ENCODE results near the gene RNPC3.

Gene RNPC3, protein sequence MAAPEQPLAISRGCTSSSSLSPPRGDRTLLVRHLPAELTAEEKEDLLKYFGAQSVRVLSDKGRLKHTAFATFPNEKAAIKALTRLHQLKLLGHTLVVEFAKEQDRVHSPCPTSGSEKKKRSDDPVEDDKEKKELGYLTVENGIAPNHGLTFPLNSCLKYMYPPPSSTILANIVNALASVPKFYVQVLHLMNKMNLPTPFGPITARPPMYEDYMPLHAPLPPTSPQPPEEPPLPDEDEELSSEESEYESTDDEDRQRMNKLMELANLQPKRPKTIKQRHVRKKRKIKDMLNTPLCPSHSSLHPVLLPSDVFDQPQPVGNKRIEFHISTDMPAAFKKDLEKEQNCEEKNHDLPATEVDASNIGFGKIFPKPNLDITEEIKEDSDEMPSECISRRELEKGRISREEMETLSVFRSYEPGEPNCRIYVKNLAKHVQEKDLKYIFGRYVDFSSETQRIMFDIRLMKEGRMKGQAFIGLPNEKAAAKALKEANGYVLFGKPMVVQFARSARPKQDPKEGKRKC

GRCh38 chr1:103525607-103526507, at the start of gene RNPC3:
Gene RNPC3, plus strand, starts transcription at chr1:103525699. Its CDS starts 372 bp downstream, at chr1:103526071.
- peak; percentile 94 for DNase-seq

- no peak for DNase-seq
These were observed 48.4 kb upstream of the RNPC3 start for GRCh38 chr1:103477101-103477500.

DNA sequence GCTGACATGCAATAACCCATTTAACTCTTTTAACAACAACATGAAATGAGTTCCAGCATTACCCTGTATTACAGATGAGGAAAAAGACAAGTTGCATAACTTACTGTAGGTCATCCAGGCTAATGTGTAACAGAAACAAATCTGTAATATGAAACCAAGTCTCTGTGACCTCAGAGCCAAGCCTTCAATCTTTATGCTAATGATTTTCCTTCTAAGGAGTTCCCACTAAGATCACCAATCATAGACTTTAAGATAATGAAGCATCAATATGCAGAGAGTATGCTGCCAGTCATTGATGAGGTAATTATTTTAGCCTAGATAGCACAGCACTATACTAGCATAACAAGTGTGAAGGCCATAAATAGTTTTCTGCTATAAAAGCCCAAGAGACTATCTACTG, 35.6 kb upstream of the RNPC3 start:
- DNase-seq: no peak

GRCh38 chr1:103492003-103492625, 33.4 kb upstream of the RNPC3 start:
- no peak for DNase-seq

DNA sequence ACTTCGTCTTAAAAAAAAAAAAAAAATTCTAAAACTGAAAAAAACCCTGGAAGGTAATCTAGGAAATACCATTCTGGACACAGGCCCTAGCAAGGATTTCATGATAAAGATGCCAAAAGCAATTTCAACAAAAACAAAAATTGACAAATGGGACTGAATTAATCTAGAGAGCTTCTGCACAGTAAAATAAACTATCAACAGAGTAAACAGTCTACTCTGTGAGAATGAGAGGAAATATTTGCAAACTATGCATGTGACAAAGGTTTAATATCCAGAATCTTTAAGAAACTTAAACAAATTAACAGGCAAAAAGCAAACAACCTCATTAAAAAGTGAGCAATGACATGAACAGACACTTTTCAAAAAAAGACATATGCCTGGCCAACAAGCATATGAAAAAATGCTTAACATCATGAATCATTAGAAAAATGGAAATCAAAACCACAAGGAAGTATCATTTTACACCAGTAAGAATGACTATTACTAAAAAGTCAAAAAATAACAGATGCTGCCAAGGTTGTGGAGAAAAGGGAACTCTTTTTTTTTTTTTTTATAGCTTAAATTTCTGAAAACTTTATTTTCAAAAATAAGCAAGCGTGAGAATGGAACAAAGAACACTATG, 29.4 kb upstream of the RNPC3 start:
- no peak for DNase-seq

- no peak for DNase-seq
These were observed 28.1 kb upstream of the RNPC3 start for GRCh38 chr1:103497404-103497803.

DNA sequence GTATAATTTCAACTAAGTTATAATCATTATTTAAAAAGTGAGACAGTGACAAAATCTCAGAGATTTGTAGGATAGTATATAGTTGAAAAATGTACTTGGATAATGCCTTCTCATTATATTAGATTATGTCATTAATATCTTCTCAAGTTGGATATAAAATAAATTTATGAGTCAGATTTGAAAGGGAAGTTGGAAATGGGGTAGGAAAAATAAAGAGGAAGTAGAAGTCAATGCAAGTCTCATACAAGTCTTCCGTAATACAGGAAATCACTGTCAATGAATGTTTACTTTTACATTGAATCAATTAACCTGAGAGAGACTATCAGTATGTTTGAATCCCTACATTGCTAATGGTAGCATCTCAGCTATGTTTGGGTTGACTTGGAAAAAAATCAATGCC, 16.2 kb upstream of the RNPC3 start:
- no peak for DNase-seq

GRCh38 chr1:103513711-103514110, 11.8 kb upstream of the RNPC3 start:
- DNase-seq: no peak

GRCh38 chr1:103514920-103515503, 10.5 kb upstream of the RNPC3 start:
- peak; percentile 23 for DNase-seq

DNA sequence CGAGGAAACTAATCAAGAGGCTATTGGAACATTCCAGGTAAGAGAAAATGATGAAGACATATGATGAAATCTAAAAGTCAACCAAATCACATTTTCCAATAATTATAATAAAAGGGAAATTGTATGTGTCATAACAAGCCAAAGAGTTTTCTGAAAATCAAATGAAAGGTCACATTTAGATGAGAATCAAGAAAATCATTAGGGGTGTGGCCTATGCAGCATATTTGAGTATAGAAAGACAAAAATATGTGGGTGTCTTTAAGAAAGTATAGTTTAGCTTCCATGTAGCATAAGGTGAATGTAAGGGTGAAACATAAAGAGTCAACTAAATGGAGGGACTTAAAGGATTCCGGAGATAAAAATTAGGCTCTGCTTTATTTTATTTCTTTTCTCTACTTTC, 9.2 kb upstream of the RNPC3 start:
- no peak for DNase-seq

- no peak for DNase-seq
These were observed 8.8 kb upstream of the RNPC3 start for GRCh38 chr1:103516693-103517092.

DNA sequence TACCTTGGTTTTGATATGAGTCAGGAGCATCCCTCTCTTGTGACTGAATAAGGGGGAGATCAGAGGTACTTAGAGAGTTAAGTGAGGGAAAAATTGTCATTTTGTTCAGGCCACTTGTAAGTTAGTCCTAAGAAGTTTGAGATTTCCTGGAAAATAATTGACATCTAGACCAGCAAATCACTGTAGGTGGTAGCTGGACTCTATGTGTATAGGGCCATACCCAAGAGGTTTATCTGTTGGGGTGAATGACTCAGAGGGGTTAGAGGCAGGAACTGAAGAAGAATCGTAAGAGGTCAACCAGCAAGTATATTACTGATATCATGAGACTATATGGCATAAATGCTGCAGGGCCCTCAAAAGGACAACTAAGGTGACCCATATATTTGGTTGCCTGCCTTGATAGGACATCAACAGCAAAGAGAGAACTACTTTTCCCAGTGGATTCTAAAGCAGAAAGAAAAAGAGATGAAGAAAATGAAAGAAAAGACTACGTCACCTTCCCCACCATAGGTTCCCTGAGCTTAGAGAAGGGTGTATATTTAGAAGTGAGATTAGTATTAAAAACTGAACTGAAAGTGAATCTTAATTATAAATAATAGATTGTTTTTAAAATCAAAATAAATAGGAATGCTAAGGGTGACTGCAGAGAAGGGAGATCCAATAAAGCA, 8.0 kb upstream of the RNPC3 start:
- DNase-seq: no peak

DNA sequence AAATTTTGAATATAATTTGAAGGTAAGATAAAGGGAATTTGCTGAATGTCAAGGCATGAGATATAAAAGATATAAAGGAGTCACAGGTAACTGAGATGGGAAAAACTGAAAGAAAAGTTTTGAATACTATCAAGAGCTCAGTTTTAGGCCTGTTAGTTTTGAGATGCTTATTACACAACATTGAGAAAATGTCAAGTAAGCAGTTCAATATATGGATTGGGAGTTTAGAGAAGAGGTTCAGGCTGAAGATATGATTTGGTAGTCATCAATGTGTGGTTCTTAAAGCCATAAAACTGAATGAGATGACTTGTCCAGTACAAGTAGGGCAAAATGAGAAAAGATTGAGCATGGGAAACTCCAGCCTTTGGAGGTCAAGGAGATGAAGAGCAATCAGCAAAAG, 4.7 kb upstream of the RNPC3 start:
- DNase-seq: no peak

- no peak for DNase-seq
These were observed 2.2 kb upstream of the RNPC3 start for GRCh38 chr1:103523346-103523745.

GRCh38 chr1:103525114-103525606, 339 bp upstream of the RNPC3 start:
- peak; percentile 36 for DNase-seq

GRCh38 chr1:103527331-103527730, 1.8 kb downstream of the RNPC3 start:
- DNase-seq: no peak

- DNase-seq: no peak
These were observed 4.2 kb downstream of the RNPC3 start for GRCh38 chr1:103529746-103530145.

DNA sequence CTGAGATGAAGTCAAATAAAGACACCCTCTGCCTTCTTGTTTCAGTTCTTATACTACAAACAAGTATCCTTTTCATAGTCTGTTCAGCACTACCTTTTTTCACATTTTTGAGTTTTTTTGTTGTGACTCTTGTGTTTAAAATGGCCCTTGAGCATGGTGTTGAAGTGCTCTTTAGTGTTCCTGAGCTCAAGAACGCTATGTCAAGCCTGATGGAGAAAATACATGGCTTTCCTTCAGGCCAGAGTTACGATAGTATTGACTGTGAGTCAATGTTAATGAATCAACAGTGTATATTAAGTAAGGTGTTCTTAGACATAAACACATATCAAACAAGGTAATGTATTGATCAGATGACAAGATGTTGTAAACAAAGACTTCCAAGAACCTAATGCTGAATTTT, 12.7 kb downstream of the RNPC3 start:
- DNase-seq: no peak

DNA sequence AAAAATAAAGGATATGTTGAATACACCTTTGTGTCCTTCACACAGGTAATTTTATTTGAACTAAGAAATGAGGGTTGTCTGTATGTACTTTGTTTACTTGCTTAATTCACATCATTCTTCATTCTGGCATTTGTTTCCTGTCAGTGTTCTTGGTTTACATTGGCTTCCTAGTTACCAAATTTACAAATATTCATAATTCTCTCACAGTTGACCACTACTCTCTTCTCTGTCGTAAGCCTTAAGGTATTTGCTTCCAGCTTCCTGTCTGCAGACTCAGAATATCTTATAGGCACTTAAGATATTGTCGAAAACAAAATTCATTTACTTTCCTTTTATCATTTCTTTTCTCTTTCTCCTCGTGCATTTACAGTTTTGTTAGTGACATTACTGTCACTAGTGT, 15.9 kb downstream of the RNPC3 start:
- no peak for DNase-seq

- no peak for DNase-seq
These were observed 21.0 kb downstream of the RNPC3 start for GRCh38 chr1:103546496-103546895.

DNA sequence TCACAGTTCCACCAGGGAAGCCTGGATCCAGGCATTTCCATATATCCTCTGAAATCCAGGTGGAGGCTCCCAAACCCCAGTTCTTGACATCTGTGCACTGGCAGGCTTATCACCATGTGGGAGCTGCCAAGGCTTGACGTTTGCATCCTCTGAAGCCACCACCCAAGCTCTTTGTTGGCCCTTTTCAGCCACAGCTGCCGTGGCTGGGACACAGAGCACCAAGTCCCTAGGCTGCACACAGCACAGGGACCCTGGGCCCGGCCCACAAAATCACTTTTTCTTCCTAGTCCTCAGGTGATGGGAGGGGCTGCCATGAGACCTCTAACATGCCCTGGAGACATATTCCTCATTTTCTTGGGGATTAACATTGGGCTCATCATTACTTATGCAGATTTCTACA, 22.3 kb downstream of the RNPC3 start:
- no peak for DNase-seq

GRCh38 chr1:103560427-103560826, 34.9 kb downstream of the RNPC3 start:
- no peak for DNase-seq

All from femur (tissue), 1 donor.